Esophagus (tissue), 2 donors: ENCODE results near the gene BAHD1. TPM values are rescaled to one million over a fixed set of nuclear protein-coding genes. Genes with fewer than 3 reads are reported as not detected.

Experiments used
- H3K27ac ChIP-seq, 2 donors: one replicate each; pipeline ENCODE4 v1.5.1; 2013; ENCODE audit warnings: low read depth in 2 of 2, mild to moderate bottlenecking in 2 of 2, inconsistent platforms in 1 of 2, low read length in 1 of 2, moderate library complexity in 1 of 2
- H3K27me3 ChIP-seq, 2 donors: one replicate each; pipeline ENCODE4 v1.6.1; 2013; ENCODE audit warnings: low read length in 2 of 2, control low read depth in 1 of 2, mild to moderate bottlenecking in 1 of 2; ENCODE audit not compliant: insufficient read depth in 2 of 2, control insufficient read depth in 1 of 2
- H3K36me3 ChIP-seq, 2 donors: one replicate each; pipeline ENCODE4 v1.6.1; 2013; ENCODE audit warnings: low read length in 1 of 2; ENCODE audit not compliant: control insufficient read depth in 2 of 2, insufficient read depth in 2 of 2
- H3K4me1 ChIP-seq, 2 donors: one replicate each; pipeline ENCODE4 v1.6.1; 2013; ENCODE audit warnings: low read length in 1 of 2; ENCODE audit not compliant: control insufficient read depth in 2 of 2, insufficient read depth in 2 of 2
- H3K4me3 ChIP-seq, 2 donors: one replicate each; pipeline ENCODE4 v1.5.1; 2013; ENCODE audit warnings: low read length in 2 of 2, mild to moderate bottlenecking in 2 of 2, low read depth in 1 of 2, moderate library complexity in 1 of 2
- H3K9me3 ChIP-seq, 2 donors: one replicate each; pipeline ENCODE4 v1.6.1; 2013; ENCODE audit warnings: mild to moderate bottlenecking in 2 of 2, low read depth in 1 of 2, low read length in 1 of 2, moderate library complexity in 1 of 2; ENCODE audit not compliant: control insufficient read depth in 2 of 2, insufficient read depth in 1 of 2
- WGBS, 2 donors: extraction: QIAGEN DNeasy Blood & Tissue Kit; methylation state at CpG; one replicate each; pipeline ENCODE4 v1.1.7; 2013; 5-methylcytosine and 5-hydroxymethylcytosine counted together
- polyA plus RNA-seq, 2 donors: library from polyadenylated mRNA; stranded (reverse); fragments of 200-250 nt; gene quantifications; one replicate each; pipeline ENCODE4 v1.2.3, GENCODE V29; 2013
- donor health status: healthy with polysubstance abuse.
- donor health status: Bipolar disorder and iron deficiency.

BAHD1 gene
- polyA plus RNA-seq, 2 donors = 6.7 to 8.1 TPM

DNA sequence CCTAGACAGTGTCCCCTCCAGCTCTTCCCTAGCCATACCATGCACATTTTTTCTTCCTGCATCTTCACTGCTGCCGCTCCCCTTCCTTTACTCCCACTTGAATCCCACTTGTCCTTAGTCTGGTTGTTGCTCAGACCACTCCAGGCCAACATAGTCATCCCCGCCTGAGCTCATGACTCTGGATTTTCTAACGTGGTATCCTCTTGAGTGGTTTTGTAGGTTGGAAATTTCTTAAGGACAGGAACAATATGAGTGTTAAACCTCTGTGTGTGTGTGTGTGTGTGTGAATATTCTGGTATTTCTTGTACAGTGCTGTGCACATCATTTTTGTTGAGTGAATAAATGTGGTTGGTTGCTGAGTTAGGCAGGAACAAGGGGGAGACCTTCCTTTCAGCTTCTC is 3.1 kb downstream of the BAHD1 start:
- WGBS, 2 donors = 84 to 86% methylated on average over 3 of the region's 3 CpGs
- peaks cover 0 to 14% of the 10 kb centered on the region in 2 donors for H3K4me1 ChIP-seq
- no peak overlapping the region for H3K27ac ChIP-seq
- H3K27me3 ChIP-seq = no peaks in the 10 kb centered on the region
- no peak overlapping the region for H3K4me3 ChIP-seq
- no peaks in the 10 kb centered on the region for H3K9me3 ChIP-seq
- peaks cover 0 to 3% of the 10 kb centered on the region in 2 donors for H3K36me3 ChIP-seq

DNA sequence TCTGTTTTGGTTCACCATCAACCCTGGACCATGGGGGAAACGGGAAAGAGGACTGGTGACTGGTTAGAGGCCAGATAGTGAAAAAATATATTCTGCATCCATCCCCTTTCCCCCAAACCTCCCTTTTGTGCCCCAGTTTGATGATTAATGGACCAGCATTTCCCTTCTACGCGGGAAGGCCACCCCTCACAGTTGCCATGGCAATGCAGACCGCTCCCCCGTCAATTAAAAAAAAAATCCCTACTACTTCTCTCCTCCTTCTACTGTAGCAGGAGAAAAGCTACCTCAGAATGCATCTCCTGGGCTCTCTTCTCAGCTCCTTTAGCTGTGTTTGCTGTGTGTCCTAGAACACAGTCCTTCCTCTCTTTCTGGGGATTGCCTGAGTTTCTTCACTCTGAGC is 4.0 kb downstream of the BAHD1 start:
- Histone ChIP-seq H3K9me3 (no peaks in the 10 kb centered on the region), H3K27ac (no peak overlapping the region), H3K36me3 (peaks cover 0 to 3% of the 10 kb centered on the region in 2 donors), H3K4me3 (no peak overlapping the region), H3K4me1 (peaks cover 0 to 13% of the 10 kb centered on the region in 2 donors), H3K27me3 (no peaks in the 10 kb centered on the region)
- 87 to 88% methylated on average over 5 of the region's 5 CpGs for WGBS, 2 donors

DNA sequence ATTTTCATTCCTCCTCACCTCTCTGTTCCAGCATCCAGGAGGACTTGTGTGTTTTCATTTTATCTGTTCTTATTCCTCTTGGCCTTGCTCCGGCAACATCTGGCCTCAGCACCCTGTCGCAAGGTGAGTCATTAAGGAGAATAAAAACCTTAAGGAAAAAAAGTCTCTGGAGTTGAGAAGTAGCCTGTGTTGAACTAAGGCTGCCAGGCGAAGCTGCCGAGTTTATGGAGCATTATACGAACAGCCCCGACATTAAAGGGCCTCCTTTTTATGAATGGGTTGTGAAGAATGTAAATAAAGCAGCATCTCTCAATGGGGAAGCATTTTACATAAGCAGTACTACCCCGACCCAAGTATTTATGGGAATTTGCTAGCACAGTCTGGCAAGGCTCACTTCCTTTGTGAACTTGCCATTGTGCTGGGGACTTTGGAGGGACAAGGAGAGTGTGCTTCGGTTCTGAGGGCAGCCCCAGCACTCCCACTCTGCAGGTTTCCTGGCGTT is 4.7 kb downstream of the BAHD1 start:
- H3K27me3 ChIP-seq = no peaks in the 10 kb centered on the region
- WGBS, 2 donors = 34 to 36% methylated on average over 9 of the region's 9 CpGs
- no peaks in the 10 kb centered on the region for H3K9me3 ChIP-seq
- no peak overlapping the region for H3K27ac ChIP-seq
- H3K4me1 ChIP-seq = peaks cover 0 to 9% of the 10 kb centered on the region in 2 donors
- H3K4me3 ChIP-seq = no peak overlapping the region
- H3K36me3 ChIP-seq = peaks cover 0 to 3% of the 10 kb centered on the region in 2 donors

DNA sequence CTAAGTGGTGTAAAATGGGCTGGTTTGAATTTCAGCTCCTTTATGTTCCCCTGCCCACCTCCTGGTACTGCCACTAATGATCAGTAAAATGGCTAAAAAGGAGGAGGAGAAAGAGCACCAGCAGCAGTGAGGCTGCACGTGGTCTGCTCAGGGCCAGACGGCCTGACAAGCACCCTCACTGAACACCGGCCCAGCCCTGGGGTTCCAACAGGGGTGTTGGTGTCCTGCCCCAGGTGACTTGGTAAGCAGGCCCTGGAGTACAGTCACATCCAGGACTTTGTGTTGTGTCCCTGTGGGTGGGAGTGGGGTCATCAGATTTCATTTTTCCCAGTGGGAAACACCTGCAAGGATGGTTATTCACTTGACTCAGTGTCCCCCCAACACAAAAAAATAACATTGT is 5.4 kb downstream of the BAHD1 start:
- no peaks in the 10 kb centered on the region for H3K9me3 ChIP-seq
- no peak overlapping the region for H3K27ac ChIP-seq
- H3K27me3 ChIP-seq = no peaks in the 10 kb centered on the region
- peaks cover 0 to 3% of the 10 kb centered on the region in 2 donors for H3K36me3 ChIP-seq
- 61 to 81% methylated on average over 3 of the region's 3 CpGs for WGBS, 2 donors
- H3K4me3 ChIP-seq = no peak overlapping the region
- H3K4me1 ChIP-seq = peaks cover 0 to 9% of the 10 kb centered on the region in 2 donors

DNA sequence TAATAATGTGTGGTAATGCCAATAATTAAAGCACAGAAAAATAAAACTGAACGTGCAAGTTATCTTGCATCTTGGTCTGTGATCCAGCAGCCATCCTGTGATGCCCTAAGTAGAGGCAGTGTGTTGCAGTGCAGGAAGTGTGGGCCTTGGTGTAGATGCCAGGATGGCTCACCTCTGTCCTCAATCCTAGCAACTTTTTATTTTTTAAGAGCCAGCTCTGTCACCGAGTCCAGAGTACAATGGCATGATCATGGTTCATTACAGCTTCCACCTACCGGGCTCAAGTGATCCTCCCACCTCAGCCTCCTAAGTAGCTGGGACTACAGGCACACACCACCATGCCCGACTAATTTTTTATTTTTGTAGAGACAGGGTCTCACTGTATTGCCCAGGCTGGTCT is 7.6 kb downstream of the BAHD1 start:
- H3K9me3 ChIP-seq = no peaks in the 10 kb centered on the region
- H3K27ac ChIP-seq = no peak overlapping the region
- WGBS, 2 donors = 89 to 98% methylated on average over 4 of the region's 4 CpGs
- H3K4me1 ChIP-seq = peaks cover 0 to 9% of the 10 kb centered on the region in 2 donors
- H3K27me3 ChIP-seq = no peaks in the 10 kb centered on the region
- H3K36me3 ChIP-seq = peaks cover 0 to 3% of the 10 kb centered on the region in 2 donors
- H3K4me3 ChIP-seq = no peak overlapping the region

DNA sequence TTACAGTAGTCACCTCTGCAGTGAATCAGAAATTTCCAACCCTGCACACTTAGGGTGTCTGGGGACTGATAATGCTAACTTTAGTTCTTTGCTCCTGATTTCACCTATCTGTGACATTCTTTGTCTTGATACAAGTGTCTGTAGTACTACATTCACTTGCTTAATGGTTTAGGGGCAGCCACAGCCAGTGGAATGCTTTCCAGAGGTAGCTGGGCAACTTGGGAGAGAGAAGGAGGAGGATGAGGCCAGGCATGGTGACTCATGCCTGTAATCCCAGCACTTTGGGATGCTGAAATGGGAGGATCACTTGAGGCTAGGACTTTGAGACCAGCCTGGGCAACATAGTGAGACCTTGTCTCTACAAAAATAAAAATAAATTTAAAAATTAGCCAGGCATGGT is 8.5 kb downstream of the BAHD1 start:
- Histone ChIP-seq H3K36me3 (peaks cover 0 to 3% of the 10 kb centered on the region in 2 donors), H3K4me1 (peaks cover 0 to 11% of the 10 kb centered on the region in 2 donors), H3K4me3 (no peak overlapping the region)

DNA sequence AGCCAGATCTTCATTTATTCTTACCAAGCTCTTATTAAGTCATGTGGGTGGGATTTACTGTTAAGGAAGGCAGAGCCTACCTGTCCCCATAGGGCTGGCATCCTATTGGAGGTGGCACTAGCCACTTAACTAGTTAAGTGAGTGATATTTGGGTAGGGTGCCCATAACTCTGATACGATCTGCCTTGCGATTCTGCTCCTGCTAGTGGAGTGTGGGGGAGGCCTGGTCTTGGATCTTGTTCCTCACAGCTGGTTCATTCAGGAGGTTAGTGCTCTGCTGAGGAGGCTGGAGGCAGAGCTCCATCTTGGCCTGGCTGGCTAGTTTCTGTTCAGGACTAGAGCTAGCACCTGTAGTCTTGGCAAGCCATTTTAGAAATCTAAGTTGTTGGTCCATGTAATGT is 9.3 kb downstream of the BAHD1 start:
- no peaks in the 10 kb centered on the region for H3K9me3 ChIP-seq
- 88 to 92% methylated on average over 2 of the region's 2 CpGs for WGBS, 2 donors
- no peak overlapping the region for H3K27ac ChIP-seq
- no peak overlapping the region for H3K4me3 ChIP-seq
- peaks cover 4 to 19% of the 10 kb centered on the region in 2 donors for H3K4me1 ChIP-seq
- H3K27me3 ChIP-seq = no peaks in the 10 kb centered on the region
- peaks cover 0 to 3% of the 10 kb centered on the region in 2 donors for H3K36me3 ChIP-seq

More for the DNA sequence above, 8.5 kb downstream of the BAHD1 start:
- no peaks in the 10 kb centered on the region for H3K9me3 ChIP-seq
- no peak overlapping the region for H3K27ac ChIP-seq
- no peaks in the 10 kb centered on the region for H3K27me3 ChIP-seq

DNA sequence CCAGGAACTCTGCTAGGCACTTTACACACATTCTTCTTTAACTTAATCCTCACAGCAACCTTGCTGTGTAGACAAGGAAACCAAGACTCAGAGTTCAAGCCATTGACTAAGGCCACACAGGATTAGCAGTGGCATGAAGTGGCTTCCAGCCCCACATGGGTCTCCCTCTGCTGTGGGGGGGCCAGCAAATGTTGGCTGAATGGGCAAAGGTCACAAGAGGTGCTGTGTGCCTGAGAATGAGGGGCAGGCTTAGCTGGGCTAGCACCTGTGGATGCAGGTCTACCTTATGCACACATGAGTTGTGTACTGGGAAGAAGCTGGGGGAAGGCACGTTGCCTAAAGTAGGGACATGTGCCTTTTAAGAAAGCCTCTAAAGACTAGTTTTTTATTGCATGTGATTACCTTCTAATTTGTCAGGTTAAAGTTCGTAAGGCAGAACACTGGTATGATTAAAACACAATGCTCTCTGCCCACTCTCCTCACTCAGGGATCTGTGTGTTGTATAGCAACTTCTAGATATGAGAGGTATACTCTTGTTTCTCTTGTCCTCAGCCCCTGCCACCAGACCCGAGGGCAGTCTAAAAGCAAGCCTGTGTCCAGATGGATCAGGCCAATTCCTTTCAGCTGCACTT is 10.9 kb downstream of the BAHD1 start:
- Histone ChIP-seq H3K9me3 (no peaks in the 10 kb centered on the region), H3K36me3 (no peaks in the 10 kb centered on the region), H3K27ac (no peak overlapping the region), H3K27me3 (no peaks in the 10 kb centered on the region), H3K4me1 (peaks cover 9 to 26% of the 10 kb centered on the region in 2 donors), H3K4me3 (no peak overlapping the region)
- 83 to 91% methylated on average over 3 of the region's 3 CpGs for WGBS, 2 donors

DNA sequence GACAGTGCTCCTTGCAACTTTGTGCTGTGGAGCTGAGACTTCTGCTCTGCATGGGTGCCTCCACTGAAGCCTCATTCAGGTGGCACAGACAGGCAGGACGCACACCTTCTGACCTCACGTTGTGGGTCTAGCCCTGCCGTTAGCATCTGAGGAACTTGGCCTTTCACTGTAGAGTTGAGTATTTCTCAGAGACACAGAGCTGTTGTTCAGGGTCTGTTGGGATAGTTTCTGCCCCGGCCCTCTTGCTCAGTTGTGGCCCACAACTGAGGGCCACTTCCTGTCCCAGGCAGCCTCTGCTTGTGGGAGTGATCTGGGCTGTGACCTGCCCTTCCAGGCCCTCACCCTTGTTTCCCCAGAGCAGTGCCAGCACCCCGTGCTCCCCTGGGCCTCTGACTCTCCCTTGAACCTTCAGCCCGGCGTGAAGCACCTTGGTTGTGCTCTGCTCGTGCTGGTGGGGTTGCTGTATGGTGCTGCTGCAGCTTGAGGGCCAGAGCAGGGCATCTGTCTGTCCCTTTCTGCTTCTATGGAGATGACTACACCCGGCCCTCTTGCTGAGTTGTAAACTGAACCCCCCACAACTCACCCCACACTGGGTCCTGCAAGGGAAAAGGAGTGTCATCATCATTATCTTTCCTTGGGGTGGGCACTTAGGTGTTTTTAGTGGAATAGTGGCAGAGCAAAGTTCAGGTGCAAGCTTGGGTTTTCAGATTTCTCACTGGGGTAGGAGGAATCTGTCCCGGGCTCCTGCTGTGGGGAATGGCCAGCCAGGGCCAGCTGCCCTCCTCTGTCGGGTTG is 11.7 kb downstream of the BAHD1 start:
- Histone ChIP-seq H3K27ac (no peak overlapping the region), H3K27me3 (no peaks in the 10 kb centered on the region), H3K4me1 (peaks cover 11 to 29% of the 10 kb centered on the region in 2 donors), H3K9me3 (no peaks in the 10 kb centered on the region), H3K36me3 (no peaks in the 10 kb centered on the region), H3K4me3 (no peak overlapping the region)
- WGBS, 2 donors = 69 to 79% methylated on average over 11 of the region's 11 CpGs
